DOHH2 (cell line): ENCODE results near the gene DOCK4.

ENCODE experiments used
- EZH2phosphoT487 ChIP-seq: fragments of 200-600 bp; sonication (generic); IDR thresholded peaks from 2 replicates; pipeline ENCODE4 v1.6.1; 2017; ENCODE audit warnings: borderline replicate concordance, mild to moderate bottlenecking, antibody characterized with exemption, low read length, moderate library complexity, mixed read lengths
- TF ChIP-seq, protein P1 (sequence below): fragments of 200-600 bp; sonication (generic); IDR thresholded peaks from one replicate; pipeline ENCODE4 v1.5.1; 2014; ENCODE audit warnings: antibody characterized with exemption, mild to moderate bottlenecking, low read depth, low read length; ENCODE audit not compliant: poor library complexity, severe bottlenecking

DNA sequence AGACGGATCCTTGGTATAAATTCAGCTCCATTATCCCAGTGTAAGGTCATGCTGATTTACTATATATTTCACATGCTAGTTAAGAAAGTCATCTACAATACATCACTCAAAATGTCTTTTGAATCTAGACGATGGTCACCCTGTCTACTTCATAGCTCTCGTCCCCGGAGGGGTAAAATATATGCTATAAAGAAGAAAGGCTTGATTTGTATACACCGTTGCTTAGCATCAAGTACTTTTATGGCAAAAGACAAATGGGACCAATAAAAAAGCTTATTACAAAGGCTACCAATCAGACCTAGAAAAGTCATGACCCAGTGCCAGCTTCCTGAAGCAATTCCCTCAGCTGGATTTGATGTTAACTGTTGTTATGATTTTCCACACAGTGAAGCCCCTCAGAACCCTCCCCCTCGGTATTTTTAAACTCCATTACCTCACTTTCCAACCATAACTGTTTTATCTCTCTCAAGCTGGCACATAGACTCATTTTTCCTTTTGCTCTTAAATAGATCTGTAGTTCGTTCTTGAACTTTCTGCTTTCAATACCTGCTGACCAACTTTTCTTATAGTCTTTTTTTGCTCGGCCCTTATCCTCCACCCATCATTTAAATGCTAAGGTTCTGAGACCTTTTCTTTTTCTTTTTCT lies 104.9 kb downstream of the DOCK4 start:
- TF ChIP-seq, protein P1, sequence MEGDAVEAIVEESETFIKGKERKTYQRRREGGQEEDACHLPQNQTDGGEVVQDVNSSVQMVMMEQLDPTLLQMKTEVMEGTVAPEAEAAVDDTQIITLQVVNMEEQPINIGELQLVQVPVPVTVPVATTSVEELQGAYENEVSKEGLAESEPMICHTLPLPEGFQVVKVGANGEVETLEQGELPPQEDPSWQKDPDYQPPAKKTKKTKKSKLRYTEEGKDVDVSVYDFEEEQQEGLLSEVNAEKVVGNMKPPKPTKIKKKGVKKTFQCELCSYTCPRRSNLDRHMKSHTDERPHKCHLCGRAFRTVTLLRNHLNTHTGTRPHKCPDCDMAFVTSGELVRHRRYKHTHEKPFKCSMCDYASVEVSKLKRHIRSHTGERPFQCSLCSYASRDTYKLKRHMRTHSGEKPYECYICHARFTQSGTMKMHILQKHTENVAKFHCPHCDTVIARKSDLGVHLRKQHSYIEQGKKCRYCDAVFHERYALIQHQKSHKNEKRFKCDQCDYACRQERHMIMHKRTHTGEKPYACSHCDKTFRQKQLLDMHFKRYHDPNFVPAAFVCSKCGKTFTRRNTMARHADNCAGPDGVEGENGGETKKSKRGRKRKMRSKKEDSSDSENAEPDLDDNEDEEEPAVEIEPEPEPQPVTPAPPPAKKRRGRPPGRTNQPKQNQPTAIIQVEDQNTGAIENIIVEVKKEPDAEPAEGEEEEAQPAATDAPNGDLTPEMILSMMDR = no peak
- TF ChIP-seq EZH2phosphoT487 = no peak
